OCI-LY1 (cell line): ENCODE measurements around the gene CDK13.
"Not testable (repeated sequence)": the region's sequence is repeated elsewhere in the genome, so short reads cannot be mapped to it uniquely, and the experiment has no call there.

Source experiments
- EZH2 ChIP-seq: fragments of 200-600 bp; sonication (generic), shearing (Covaris generic); IDR thresholded peaks from 2 replicates; pipeline ENCODE4 v1.8.0; 2017; ENCODE audit warnings: borderline replicate concordance, mixed run types, mild to moderate bottlenecking, antibody characterized with exemption, low read length, moderate library complexity, mixed read lengths
- TF ChIP-seq, protein P1 (sequence below): fragments of 200-600 bp; sonication (generic), shearing (Covaris generic); IDR thresholded peaks from 2 replicates; pipeline ENCODE4 v1.5.1; 2017; ENCODE audit warnings: mild to moderate bottlenecking, antibody characterized with exemption, low read length, moderate library complexity, mixed read lengths

DNA sequence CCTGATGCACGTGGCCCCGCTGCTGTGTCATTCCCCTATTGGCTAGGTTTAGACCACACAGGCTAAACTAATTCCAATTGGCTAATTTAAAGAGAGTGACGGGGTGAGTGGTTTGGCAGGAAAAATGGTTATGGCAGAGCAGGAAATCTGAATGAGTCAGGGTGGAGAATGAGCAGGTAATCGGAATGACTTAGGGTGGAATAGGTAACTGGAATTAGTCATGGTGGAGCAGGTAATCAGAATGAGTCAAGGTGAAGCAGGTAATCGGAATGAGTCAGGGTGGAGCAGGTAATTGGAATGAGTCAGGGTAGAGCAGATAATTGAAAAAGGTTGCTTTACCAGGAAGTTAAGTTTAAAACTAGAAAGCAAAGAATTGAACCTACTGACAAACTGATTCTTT, 191.9 kb downstream of the CDK13 start:
- TF ChIP-seq, protein P1, sequence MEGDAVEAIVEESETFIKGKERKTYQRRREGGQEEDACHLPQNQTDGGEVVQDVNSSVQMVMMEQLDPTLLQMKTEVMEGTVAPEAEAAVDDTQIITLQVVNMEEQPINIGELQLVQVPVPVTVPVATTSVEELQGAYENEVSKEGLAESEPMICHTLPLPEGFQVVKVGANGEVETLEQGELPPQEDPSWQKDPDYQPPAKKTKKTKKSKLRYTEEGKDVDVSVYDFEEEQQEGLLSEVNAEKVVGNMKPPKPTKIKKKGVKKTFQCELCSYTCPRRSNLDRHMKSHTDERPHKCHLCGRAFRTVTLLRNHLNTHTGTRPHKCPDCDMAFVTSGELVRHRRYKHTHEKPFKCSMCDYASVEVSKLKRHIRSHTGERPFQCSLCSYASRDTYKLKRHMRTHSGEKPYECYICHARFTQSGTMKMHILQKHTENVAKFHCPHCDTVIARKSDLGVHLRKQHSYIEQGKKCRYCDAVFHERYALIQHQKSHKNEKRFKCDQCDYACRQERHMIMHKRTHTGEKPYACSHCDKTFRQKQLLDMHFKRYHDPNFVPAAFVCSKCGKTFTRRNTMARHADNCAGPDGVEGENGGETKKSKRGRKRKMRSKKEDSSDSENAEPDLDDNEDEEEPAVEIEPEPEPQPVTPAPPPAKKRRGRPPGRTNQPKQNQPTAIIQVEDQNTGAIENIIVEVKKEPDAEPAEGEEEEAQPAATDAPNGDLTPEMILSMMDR, result not testable (repeated sequence)
- not testable (repeated sequence) for TF ChIP-seq EZH2
